ENCODE data around the gene TEDC2.

Gene TEDC2

GRCh38 chr16:2487517-2487842 lies 27.6 kb downstream of the TEDC2 start:
- DNase-seq (ENCODE audit: low spot score): no peak
- TF ChIP-seq CTCF (IDR thresholded peaks at IDR 0.05; ENCODE audit: extremely low read depth, missing control alignments): no peak

- no peak for TF ChIP-seq CTCF (IDR thresholded peaks at IDR 0.05; ENCODE audit: extremely low read depth, missing control alignments)
- DNase-seq (ENCODE audit: low spot score): no peak
Observed at GRCh38 chr16:2487903-2488531, 28.1 kb downstream of the TEDC2 start.

GRCh38 chr16:2489581-2489980 lies 29.7 kb downstream of the TEDC2 start:
- TF ChIP-seq CTCF (IDR thresholded peaks at IDR 0.05; ENCODE audit: extremely low read depth, missing control alignments): no peak
- DNase-seq (ENCODE audit: low spot score): no peak

- DNase-seq (ENCODE audit: low spot score): no peak
Observed at GRCh38 chr16:2490190-2491105, 30.5 kb downstream of the TEDC2 start.

GRCh38 chr16:2492292-2492691 lies 32.4 kb downstream of the TEDC2 start:
- no peak for TF ChIP-seq CTCF (IDR thresholded peaks at IDR 0.05; ENCODE audit: extremely low read depth, missing control alignments)

More at GRCh38 chr16:2490190-2491105, 30.5 kb downstream of the TEDC2 start:
- no peak for TF ChIP-seq CTCF (IDR thresholded peaks at IDR 0.05; ENCODE audit: extremely low read depth, missing control alignments)

GRCh38 chr16:2493605-2494004 lies 33.7 kb downstream of the TEDC2 start:
- DNase-seq (ENCODE audit: low spot score): no peak
- TF ChIP-seq CTCF (IDR thresholded peaks at IDR 0.05; ENCODE audit: extremely low read depth, missing control alignments): no peak

More at GRCh38 chr16:2492292-2492691, 32.4 kb downstream of the TEDC2 start:
- no peak for DNase-seq (ENCODE audit: low spot score)

- no peak for DNase-seq (ENCODE audit: low spot score)
- TF ChIP-seq CTCF (IDR thresholded peaks at IDR 0.05; ENCODE audit: extremely low read depth, missing control alignments): no peak
Observed at GRCh38 chr16:2494616-2495015, 34.7 kb downstream of the TEDC2 start.
